Measurements from ENCODE around the gene BMPER.

GRCh38 chr7:34162677-34163076, 257.3 kb downstream of the BMPER start:
- TF ChIP-seq POLR2AphosphoS5 (IDR thresholded peaks at IDR 0.05; ENCODE audit: low read depth, low read length): no peak
- no peak for TF ChIP-seq POLR2A (IDR thresholded peaks at IDR 0.05; ENCODE audit: low read depth, low read length)

Measured in GM12892 (cell line).